ENCODE data around the gene ITIH1. TPM values are rescaled to one million over a fixed set of nuclear protein-coding genes. Genes with fewer than 3 reads are reported as not detected.

ITIH1 gene
- total RNA-seq, 1 experiment from 2014 or later: 0.31 TPM

GRCh38 chr3:52786330-52787215 is 9.2 kb downstream of the ITIH1 start:
- H3K4me1 ChIP-seq (ENCODE audit: control insufficient read depth, insufficient read depth, low read length): no peaks in the 10 kb centered on the region
- CTCF ChIA-PET: no interaction called here
- in situ Hi-C loops (cut with HindIII; ENCODE audit: low pct_unique_long_range_greater_than_20kb, low sequenced_read_pairs) (no loop called here), intact Hi-C loops (cut with micrococcal nuclease; ENCODE audit: unreplicated experiment) (no loop called here)
- no peaks in the 10 kb centered on the region; the same call in 1 of the 2 replicates for H3K27me3 ChIP-seq (ENCODE audit: control insufficient read depth, insufficient read depth, low read length)
- no TSS peak for BruUV-seq (replicated peaks)
- TF ChIP-seq SIN3A (IDR thresholded peaks at IDR 0.05; ENCODE audit: borderline replicate concordance, insufficient read depth, low read depth, low read length): no peak
- no peak for TF ChIP-seq CTCF (IDR thresholded peaks at IDR 0.05)
- TF ChIP-seq TCF7L2 (IDR thresholded peaks at IDR 0.05; ENCODE audit: low read depth, low read length): no peak
- no peak for TF ChIP-seq REST (IDR thresholded peaks at IDR 0.05; ENCODE audit: insufficient read depth in 1 of 2, low read depth in 2 of 2, low read length in 1 of 2)
- no peak for TF ChIP-seq POLR2AphosphoS5 (IDR thresholded peaks at IDR 0.05; ENCODE audit: low read depth, low read length)
- POLR2A ChIA-PET: interaction anchor here (0.5 kb wide), 1 partner anchor 13 kb away, joined by 14 read pairs; no protein-coding TSS in a partner anchor
- ATAC-seq (no peak), DNase-seq (ENCODE audit: low read depth, low spot score) (no peak)
- no peak overlapping the region for H3K27ac ChIP-seq (ENCODE audit: low read length)
- no peaks in the 10 kb centered on the region for H3K36me3 ChIP-seq (ENCODE audit: control insufficient read depth, insufficient read depth, low read length)
- H3K4me3 ChIP-seq (ENCODE audit: low read depth in 2 of 2, low read length in 2 of 2): no peak overlapping the region
- H3K9me3 ChIP-seq (ENCODE audit: control insufficient read depth, insufficient read depth, low read depth, low read length): no peaks in the 10 kb centered on the region

- ATAC-seq (no peak), DNase-seq (ENCODE audit: low read depth, low spot score) (no peak)
- Histone ChIP-seq H3K27me3 (ENCODE audit: control insufficient read depth, insufficient read depth, low read length) (no peaks in the 10 kb centered on the region; the same call in 1 of the 2 replicates), H3K36me3 (ENCODE audit: control insufficient read depth, insufficient read depth, low read length) (no peaks in the 10 kb centered on the region), H3K9me3 (ENCODE audit: control insufficient read depth, insufficient read depth, low read depth, low read length) (no peaks in the 10 kb centered on the region), H3K4me1 (ENCODE audit: control insufficient read depth, insufficient read depth, low read length) (no peaks in the 10 kb centered on the region), H3K27ac (ENCODE audit: low read length) (no peak overlapping the region), H3K4me3 (ENCODE audit: low read depth in 2 of 2, low read length in 2 of 2) (no peak overlapping the region)
- in situ Hi-C loops (cut with HindIII; ENCODE audit: low pct_unique_long_range_greater_than_20kb, low sequenced_read_pairs) (no loop called here), intact Hi-C loops (cut with micrococcal nuclease; ENCODE audit: unreplicated experiment) (no loop called here)
- no TSS peak for BruUV-seq (replicated peaks)
- no peak for TF ChIP-seq REST (IDR thresholded peaks at IDR 0.05; ENCODE audit: insufficient read depth in 1 of 2, low read depth in 2 of 2, low read length in 1 of 2)
- TF ChIP-seq CTCF (IDR thresholded peaks at IDR 0.05): no peak
- TF ChIP-seq TCF7L2 (IDR thresholded peaks at IDR 0.05; ENCODE audit: low read depth, low read length): no peak
- TF ChIP-seq SIN3A (IDR thresholded peaks at IDR 0.05; ENCODE audit: borderline replicate concordance, insufficient read depth, low read depth, low read length): no peak
- TF ChIP-seq POLR2AphosphoS5 (IDR thresholded peaks at IDR 0.05; ENCODE audit: low read depth, low read length): no peak
- CTCF ChIA-PET: no interaction called here
- POLR2A ChIA-PET: interaction anchor here (0.5 kb wide), 1 partner anchor 14 kb away, joined by 14 read pairs; no protein-coding TSS in a partner anchor
Measured at GRCh38 chr3:52787246-52787645, 9.8 kb downstream of the ITIH1 start.

Data from Panc1 (cell line).